Thymus (tissue), 11 donors: Measurements from ENCODE around the gene KDM8. TPM values are rescaled to one million over a fixed set of nuclear protein-coding genes. Genes with fewer than 3 reads are reported as not detected.

ENCODE experiments used
- DNase-seq, 9 donors: peaks; one replicate each; pipeline ENCODE4 v3.0.0-alpha.2; 2013; ENCODE audit warnings: low spot score in 9 of 9, low read depth in 6 of 9, missing footprints in 1 of 9
- H3K27ac ChIP-seq, 2 donors: one replicate each; pipeline ENCODE4 v1.5.1; 2013; ENCODE audit warnings: control low read depth in 1 of 2, low read depth in 1 of 2, low read length in 1 of 2, mild to moderate bottlenecking in 1 of 2, moderate library complexity in 1 of 2
- H3K27me3 ChIP-seq, 2 donors: one replicate each; pipeline ENCODE4 v1.5.1; 2013; ENCODE audit warnings: low read length in 1 of 2; ENCODE audit not compliant: control insufficient read depth in 2 of 2, insufficient read depth in 1 of 2
- H3K36me3 ChIP-seq, 2 donors: one replicate each; pipeline ENCODE4 v1.5.1; 2013; ENCODE audit warnings: low read length in 1 of 2, mild to moderate bottlenecking in 1 of 2, moderate library complexity in 1 of 2; ENCODE audit not compliant: control insufficient read depth in 2 of 2, insufficient read depth in 2 of 2
- H3K4me1 ChIP-seq, 2 donors: one replicate each; pipeline ENCODE4 v1.5.1; 2013; ENCODE audit warnings: low read length in 2 of 2; ENCODE audit not compliant: control insufficient read depth in 2 of 2, insufficient read depth in 2 of 2
- H3K4me3 ChIP-seq, 2 donors: one replicate each; pipeline ENCODE4 v1.5.1; 2013; ENCODE audit warnings: low read length in 2 of 2, control low read depth in 1 of 2, mild to moderate bottlenecking in 1 of 2
- H3K9me3 ChIP-seq, 2 donors: one replicate each; pipeline ENCODE4 v1.5.1; 2013; ENCODE audit warnings: low read length in 1 of 2, mild to moderate bottlenecking in 1 of 2; ENCODE audit not compliant: control insufficient read depth in 2 of 2, insufficient read depth in 1 of 2
- WGBS: extraction: QIAGEN DNeasy Blood & Tissue Kit; methylation state at CpG from one replicate; pipeline ENCODE4 v1.1.7; 2013; 5-methylcytosine and 5-hydroxymethylcytosine counted together
- polyA plus RNA-seq: library from polyadenylated mRNA; stranded (reverse); fragments of 200-250 nt; gene quantifications from one replicate; pipeline ENCODE4 v1.2.3, GENCODE V29; 2013
- total RNA-seq: library from RNA; stranded (reverse); fragments of 120-200 nt; gene quantifications from one replicate; pipeline ENCODE4 v1.2.4, GENCODE V29; 2013
- donor health status: healthy.

Gene KDM8
- total and polyA plus RNA-seq, 2 donors = 6.2 to 7.1 TPM

DNA sequence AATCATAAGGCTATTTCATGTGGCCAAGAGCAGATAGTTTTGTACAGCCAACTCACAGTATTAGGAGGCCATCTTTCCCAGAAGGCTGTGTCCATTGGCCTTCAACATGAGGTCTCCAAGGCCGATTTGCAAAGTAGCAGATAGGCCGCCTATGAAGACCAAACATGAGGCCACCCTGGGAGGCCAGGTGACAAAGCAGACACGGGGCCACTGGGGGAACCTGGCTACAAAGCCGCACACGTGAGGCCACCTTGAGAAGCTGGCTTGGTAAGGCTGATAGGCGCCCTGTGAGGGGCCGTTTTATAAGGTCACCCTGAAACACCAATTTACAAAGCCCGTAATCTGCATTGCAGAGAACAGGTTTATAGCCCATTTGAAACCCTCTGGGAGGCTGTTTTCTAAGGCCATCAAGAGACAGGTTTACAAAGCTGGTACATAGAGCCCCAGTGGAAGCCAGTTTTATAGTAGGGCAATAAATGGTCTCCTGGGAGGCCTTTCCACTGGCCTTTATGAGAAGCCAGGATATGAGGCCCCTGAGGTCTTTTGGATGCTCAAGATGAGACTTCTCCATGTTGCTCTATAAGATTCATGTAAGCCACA is 4.9 kb downstream of the KDM8 start:
- Histone ChIP-seq H3K4me3 (no peak overlapping the region), H3K27me3 (no peaks in the 10 kb centered on the region), H3K36me3 (peaks cover 11 to 17% of the 10 kb centered on the region in 2 donors), H3K9me3 (no peaks in the 10 kb centered on the region), H3K27ac (no peak overlapping the region), H3K4me1 (peaks cover 6 to 16% of the 10 kb centered on the region in 2 donors)
- 97% methylated on average over 8 of the region's 8 CpGs for WGBS
- no peak for DNase-seq

DNA sequence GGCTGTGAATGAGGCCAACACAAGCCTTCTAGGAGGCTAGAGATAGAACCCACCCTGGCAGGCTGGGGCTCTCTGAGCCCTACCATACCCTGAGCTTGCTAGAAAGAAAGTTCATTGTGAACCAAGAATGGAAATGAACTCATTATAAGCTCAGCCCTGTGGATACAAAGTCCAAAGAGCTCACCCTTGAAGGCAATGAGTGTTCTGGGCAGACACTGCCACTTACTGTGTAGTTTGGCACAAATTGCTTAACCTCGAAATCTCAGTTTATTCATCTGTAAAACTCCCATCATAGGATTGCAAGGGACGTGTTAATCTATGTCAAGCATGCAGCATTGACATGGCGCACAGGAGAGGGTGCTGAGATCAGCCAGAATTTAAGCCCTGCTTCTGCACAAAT is 5.5 kb downstream of the KDM8 start:
- DNase-seq = no peak
- Histone ChIP-seq H3K9me3 (no peaks in the 10 kb centered on the region), H3K4me1 (peaks cover 6 to 15% of the 10 kb centered on the region in 2 donors), H3K36me3 (peaks cover 13 to 17% of the 10 kb centered on the region in 2 donors), H3K27me3 (no peaks in the 10 kb centered on the region), H3K4me3 (no peak overlapping the region), H3K27ac (no peak overlapping the region)
- 98% methylated on average over 3 of the region's 3 CpGs for WGBS

DNA sequence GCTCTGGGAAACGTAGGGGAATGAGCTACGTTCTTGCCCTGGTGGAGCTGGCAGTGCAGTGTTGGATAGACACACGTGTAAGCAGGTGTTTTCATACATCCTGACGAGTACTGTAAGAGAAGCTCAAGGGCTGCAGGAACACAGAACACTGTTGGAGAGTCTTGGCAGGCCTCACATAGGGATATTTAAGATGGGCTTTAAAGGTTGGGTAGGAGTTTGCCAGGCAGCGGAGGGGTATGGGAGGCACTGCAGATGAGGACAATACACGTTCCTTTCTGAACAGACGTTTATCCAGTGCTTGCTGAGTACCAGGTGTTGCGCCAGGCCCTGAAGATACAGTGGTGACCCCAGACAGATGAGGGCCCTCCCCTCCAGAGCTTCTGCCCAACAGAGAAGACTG is 6.3 kb downstream of the KDM8 start:
- no peaks in the 10 kb centered on the region for H3K27me3 ChIP-seq
- H3K4me1 ChIP-seq = peaks cover 2 to 7% of the 10 kb centered on the region in 2 donors
- H3K27ac ChIP-seq = no peak overlapping the region
- H3K4me3 ChIP-seq = no peak overlapping the region
- DNase-seq = no peak
- WGBS = 98% methylated on average over 8 of the region's 8 CpGs
- H3K36me3 ChIP-seq = peaks cover 13 to 23% of the 10 kb centered on the region in 2 donors
- no peaks in the 10 kb centered on the region for H3K9me3 ChIP-seq

DNA sequence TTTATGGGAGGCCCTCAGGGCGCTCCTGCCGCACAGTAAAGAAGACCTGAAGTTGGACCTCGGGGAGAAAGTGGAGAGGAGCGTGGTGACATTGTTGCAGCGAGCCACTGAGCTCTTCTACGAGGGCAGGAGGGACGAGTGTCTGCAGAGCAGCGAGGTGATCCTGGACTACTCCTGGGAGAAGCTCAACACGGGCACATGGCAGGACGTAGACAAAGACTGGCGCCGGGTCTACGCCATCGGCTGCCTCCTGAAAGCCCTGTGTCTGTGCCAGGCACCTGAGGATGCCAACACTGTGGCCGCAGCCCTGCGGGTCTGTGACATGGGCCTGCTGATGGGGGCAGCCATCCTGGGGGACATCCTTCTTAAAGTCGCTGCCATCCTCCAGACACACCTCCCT is 6.8 kb downstream of the KDM8 start:
- H3K4me3 ChIP-seq = no peak overlapping the region
- no peaks in the 10 kb centered on the region for H3K9me3 ChIP-seq
- H3K27me3 ChIP-seq = no peaks in the 10 kb centered on the region
- H3K27ac ChIP-seq = no peak overlapping the region
- 98% methylated on average over 17 of the region's 17 CpGs for WGBS
- H3K36me3 ChIP-seq = peaks cover 13 to 27% of the 10 kb centered on the region in 2 donors
- DNase-seq = no peak
- H3K4me1 ChIP-seq = peaks cover 0 to 4% of the 10 kb centered on the region in 2 donors

DNA sequence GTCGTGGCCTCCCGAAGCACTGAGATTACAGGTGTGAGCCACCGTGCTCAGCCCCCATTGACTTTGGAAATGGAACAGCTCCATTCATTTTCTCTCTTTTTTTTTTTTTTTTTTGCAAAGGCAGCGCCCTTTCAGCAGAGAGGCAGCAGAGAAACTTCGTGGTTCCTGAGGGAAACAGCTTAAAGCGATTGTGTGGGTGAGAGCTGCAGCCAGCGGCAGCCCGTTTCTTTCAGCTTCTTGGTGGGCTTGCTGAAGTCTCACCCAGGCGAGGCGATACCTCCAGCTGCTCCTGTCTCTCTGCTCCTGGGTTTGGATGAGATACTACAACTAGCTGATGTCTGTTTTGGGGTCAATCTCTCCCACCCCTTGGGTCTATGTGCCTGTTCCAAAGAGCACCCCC is 7.7 kb downstream of the KDM8 start:
- Histone ChIP-seq H3K4me1 (peaks cover 0 to 4% of the 10 kb centered on the region in 2 donors), H3K9me3 (no peaks in the 10 kb centered on the region), H3K27ac (peak overlapping the region in 1 of 2 donors; percentile 46), H3K27me3 (no peaks in the 10 kb centered on the region), H3K36me3 (peaks cover 15 to 35% of the 10 kb centered on the region in 2 donors), H3K4me3 (no peak overlapping the region)
- WGBS = 62% methylated on average over 10 of the region's 10 CpGs
- DNase-seq = peak in 1 of 9 donors; percentile 49

DNA sequence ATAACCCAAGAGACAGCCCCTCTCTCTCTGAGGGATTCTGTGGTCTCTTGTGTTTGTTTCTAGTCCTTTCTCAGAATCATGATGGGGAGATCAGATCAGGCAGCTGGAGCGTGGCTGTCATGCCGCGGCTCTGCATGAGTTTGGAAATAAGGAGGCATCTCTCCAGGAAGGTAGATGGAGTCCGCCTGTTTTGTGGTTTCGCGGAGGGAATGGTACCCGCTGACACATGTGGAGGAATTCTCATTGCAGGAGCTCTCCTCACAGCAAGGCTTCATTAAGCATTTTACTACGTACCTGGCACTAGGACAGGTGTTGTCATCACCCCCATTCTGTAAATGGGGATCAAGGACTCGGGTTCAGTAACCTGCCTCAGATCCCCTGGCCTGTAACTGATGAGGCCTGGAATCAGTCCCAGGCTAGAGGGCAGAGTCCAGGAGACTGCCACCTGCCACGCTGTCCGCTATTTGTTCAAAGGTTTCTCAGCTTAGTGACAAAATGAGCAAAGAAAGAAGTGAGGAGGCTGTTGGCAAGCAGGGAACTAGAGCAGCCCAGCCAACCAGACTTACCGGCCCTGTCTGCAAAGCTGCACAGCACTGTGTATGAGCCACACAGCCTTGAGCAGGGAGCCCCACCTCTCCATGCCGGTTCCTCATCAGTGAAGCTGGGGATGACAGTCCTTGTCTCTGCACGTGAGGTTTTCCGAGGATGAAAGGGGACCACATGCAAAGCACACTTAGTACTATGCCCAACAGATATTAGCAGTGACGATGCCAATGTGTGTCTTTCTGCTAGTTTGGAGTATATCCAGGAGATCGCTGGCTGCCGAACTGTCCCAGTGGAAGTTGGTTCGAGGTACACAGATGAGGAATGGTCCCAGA is 11.0 kb downstream of the KDM8 start:
- peaks cover 23 to 54% of the 10 kb centered on the region in 2 donors for H3K36me3 ChIP-seq

DNA sequence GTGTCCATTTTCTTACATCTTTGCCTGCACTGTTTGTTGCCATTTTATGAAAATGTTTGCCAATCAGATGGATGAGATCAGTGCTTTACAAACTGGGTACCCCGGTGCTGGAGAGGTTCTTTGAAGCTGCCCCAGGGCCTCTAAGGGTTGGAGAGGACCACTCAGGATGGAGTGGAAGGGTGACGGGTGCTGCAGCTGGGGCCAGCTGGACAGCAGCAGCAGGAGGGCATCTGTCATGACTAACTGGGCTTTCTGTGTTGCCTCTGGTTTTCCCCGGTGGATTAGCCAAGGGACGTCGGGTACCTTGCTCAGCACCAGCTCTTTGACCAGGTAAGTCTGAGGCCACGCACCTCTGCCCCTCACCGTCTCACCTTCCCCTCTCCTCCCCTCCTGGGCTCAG is 12.3 kb downstream of the KDM8 start:
- no peaks in the 10 kb centered on the region for H3K9me3 ChIP-seq
- peaks cover 0 to under 1% of the 10 kb centered on the region in 2 donors for H3K4me1 ChIP-seq
- no peaks in the 10 kb centered on the region for H3K27me3 ChIP-seq
- 98% methylated on average over 7 of the region's 7 CpGs for WGBS
- H3K36me3 ChIP-seq = peaks cover 18 to 54% of the 10 kb centered on the region in 2 donors
- no peak overlapping the region for H3K4me3 ChIP-seq
- no peak overlapping the region for H3K27ac ChIP-seq
- no peak for DNase-seq

More for the DNA sequence above, 11.0 kb downstream of the KDM8 start:
- no peak overlapping the region for H3K27ac ChIP-seq
- H3K4me1 ChIP-seq = peaks cover 0 to 4% of the 10 kb centered on the region in 2 donors
- no peaks in the 10 kb centered on the region for H3K27me3 ChIP-seq
- WGBS = 98% methylated on average over 19 of the region's 19 CpGs
- DNase-seq = no peak
- no peaks in the 10 kb centered on the region for H3K9me3 ChIP-seq
- no peak overlapping the region for H3K4me3 ChIP-seq

DNA sequence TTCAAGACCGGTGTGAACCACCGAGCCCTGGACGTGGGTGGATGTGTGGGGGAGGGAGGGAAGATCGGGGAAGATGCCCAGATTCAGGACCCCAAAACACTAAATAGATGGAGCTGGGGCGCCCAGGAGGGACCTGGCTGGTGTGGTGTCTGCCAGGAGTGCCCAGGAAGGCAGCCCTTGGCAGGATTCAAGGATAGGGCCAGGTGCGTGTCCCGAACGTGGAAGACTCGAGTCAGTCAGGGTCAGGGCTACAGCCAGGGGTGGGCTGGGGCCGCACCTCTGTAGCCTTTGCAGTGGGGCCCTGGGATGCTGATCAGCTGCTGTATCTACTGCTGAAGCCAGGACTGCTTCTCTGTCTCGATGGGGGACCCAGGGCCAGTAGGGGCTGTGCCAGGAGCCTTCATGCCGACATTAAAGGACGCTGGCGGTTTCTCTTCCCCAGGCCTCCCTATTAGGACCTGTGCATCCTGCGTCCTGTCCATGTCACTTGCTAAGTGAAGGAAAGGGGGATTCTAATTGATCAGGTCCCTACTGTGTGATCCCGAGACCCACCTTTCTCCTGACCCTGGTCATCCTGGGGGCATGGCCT is 13.1 kb downstream of the KDM8 start:
- 98% methylated on average over 16 of the region's 16 CpGs for WGBS
- no peaks in the 10 kb centered on the region for H3K4me1 ChIP-seq
- H3K27me3 ChIP-seq = no peaks in the 10 kb centered on the region
- peaks cover 15 to 48% of the 10 kb centered on the region in 2 donors for H3K36me3 ChIP-seq
- no peaks in the 10 kb centered on the region for H3K9me3 ChIP-seq
- H3K4me3 ChIP-seq = no peak overlapping the region
- no peak for DNase-seq
- no peak overlapping the region for H3K27ac ChIP-seq

DNA sequence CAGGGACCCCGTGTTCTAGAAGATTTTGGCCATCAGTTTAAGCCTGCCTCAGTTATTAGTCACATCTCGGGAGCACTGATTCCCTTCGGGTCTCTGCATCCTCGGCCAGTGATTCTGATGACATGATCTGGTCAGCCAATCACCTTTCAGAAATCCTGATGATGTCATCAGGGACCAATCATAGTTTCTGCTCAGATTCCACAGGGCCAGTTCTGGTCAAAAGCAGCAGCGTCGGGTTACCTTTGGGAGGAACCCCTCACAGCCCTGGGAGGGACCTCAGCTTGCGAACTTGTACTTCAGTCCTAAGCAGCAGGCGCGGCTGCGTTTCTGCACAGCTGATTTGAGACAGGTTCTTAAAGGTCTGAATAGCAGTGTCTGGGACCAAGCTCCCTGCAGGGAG is 13.9 kb downstream of the KDM8 start:
- H3K36me3 ChIP-seq = peaks cover 15 to 48% of the 10 kb centered on the region in 2 donors

More for the DNA sequence above, 13.9 kb downstream of the KDM8 start:
- WGBS = 97% methylated on average over 10 of the region's 10 CpGs
- Histone ChIP-seq H3K9me3 (no peaks in the 10 kb centered on the region), H3K4me3 (no peak overlapping the region), H3K27me3 (no peaks in the 10 kb centered on the region), H3K27ac (no peak overlapping the region), H3K4me1 (peaks cover 0 to 2% of the 10 kb centered on the region in 2 donors)
- no peak for DNase-seq
